Spleen (tissue), 11 donors: ENCODE results near the gene C11orf86. TPM values are rescaled to one million over a fixed set of nuclear protein-coding genes. Genes with fewer than 3 reads are reported as not detected.
A peak's percentile ranks its signal among the peaks of the same experiment; 100 is the strongest.

Experiments
- DNase-seq: peaks from one replicate; pipeline ENCODE4 v3.0.0-alpha.2; 2020
- H3K27ac ChIP-seq, 8 donors: fragments of 200-600 bp; sonication (generic) in 7 of 8; 1 replicate in 4 of 8; 2 replicates in 4 of 8; pipeline versions ENCODE4 v1.5.0 to v1.8.0; 2016 to 2021; ENCODE audit warnings: inconsistent platforms in 4 of 8, mild to moderate bottlenecking in 4 of 8, moderate library complexity in 1 of 8
- H3K27me3 ChIP-seq, 7 donors: fragments of 200-600 bp; sonication (generic) in 6 of 7; replicated peaks in 1 of 7; 1 replicate in 4 of 7; 2 replicates in 3 of 7; pipeline versions ENCODE4 v1.5.0 to v1.8.0; 2016 to 2021; ENCODE audit warnings: inconsistent platforms in 3 of 7, mild to moderate bottlenecking in 1 of 7
- H3K36me3 ChIP-seq, 6 donors: fragments of 200-600 bp; sonication (generic) in 5 of 6; 1 replicate in 4 of 6; 2 replicates in 2 of 6; pipeline versions ENCODE4 v1.5.0 to v1.8.0; 2016 to 2021; ENCODE audit warnings: inconsistent platforms in 2 of 6
- H3K4me1 ChIP-seq, 6 donors: fragments of 200-600 bp; sonication (generic) in 5 of 6; 1 replicate in 3 of 6; 2 replicates in 3 of 6; pipeline versions ENCODE4 v1.5.0 to v1.8.0; 2016 to 2021; ENCODE audit warnings: inconsistent platforms in 3 of 6
- H3K4me3 ChIP-seq, 8 donors: fragments of 200-600 bp; sonication (generic) in 7 of 8; 1 replicate in 4 of 8; 2 replicates in 4 of 8; pipeline versions ENCODE4 v1.5.0 to v1.8.0; 2016 to 2021; ENCODE audit warnings: inconsistent platforms in 4 of 8, mild to moderate bottlenecking in 4 of 8, moderate library complexity in 2 of 8
- H3K9me3 ChIP-seq, 8 donors: fragments of 200-600 bp; sonication (generic) in 7 of 8; 1 replicate in 4 of 8; 2 replicates in 4 of 8; pipeline versions ENCODE4 v1.5.0 to v1.8.0; 2016 to 2021; ENCODE audit warnings: inconsistent platforms in 4 of 8
- POLR2A ChIP-seq, 3 donors: fragments of 450-650 bp; IDR thresholded peaks; one replicate each; pipeline ENCODE4 v1.5.1; 2017; ENCODE audit warnings: antibody characterized with exemption in 3 of 3, mild to moderate bottlenecking in 1 of 3
- POLR2AphosphoS5 ChIP-seq, 3 donors: sonication (generic); formaldehyde crosslinking; IDR thresholded peaks; one replicate each; pipeline ENCODE4 v1.5.1; 2017; ENCODE audit warnings: antibody characterized with exemption in 3 of 3
- WGBS, 5 donors: extraction: QIAGEN DNeasy Blood & Tissue Kit in 3 of 5; methylation state at CpG; one replicate each; pipeline versions ENCODE4 v1.1.5 to v1.1.7; 2013 to 2018; 5-methylcytosine and 5-hydroxymethylcytosine counted together
- intact Hi-C: fragments of 100-400 bp; cut with DNase I; formaldehyde crosslinking; loops from one replicate; pipeline ENCODE4 v1.15.0; 2023; ENCODE audit warnings: low total_unique reads
- polyA plus RNA-seq, 3 donors: library from polyadenylated mRNA; stranded (reverse); fragments of 200-250 nt; gene quantifications; one replicate each; pipeline ENCODE4 v1.2.1, GENCODE V29; 2013
- total RNA-seq, 7 donors: library from RNA; depleted of rRNA in 3 of 7; stranded (reverse); fragments of >200 nt in 3 of 7; fragmentation: NEBNext Ultra II Directional in 4 of 7; extraction: Animal tissue kit (Norgen Biotek cat#: 25700) in 4 of 7; gene quantifications; one replicate each; pipeline versions ENCODE4 v1.1.0 to v1.2.1, GENCODE V29; 2016 to 2021
- TF ChIP-seq, protein P1 (sequence below), 11 experiments: fragments of 200-600 bp in 7 of 11; fragments of 450-650 bp in 4 of 11; sonication (generic) in 4 of 11; IDR thresholded peaks in 8 of 11; conservative IDR thresholded peaks in 3 of 11; 1 replicate in 7 of 11; 2 replicates in 4 of 11; pipeline versions ENCODE4 v1.4.0 to v1.8.0; 2016 to 2021; ENCODE audit warnings: antibody characterized with exemption in 11 of 11, inconsistent platforms in 4 of 11, mild to moderate bottlenecking in 1 of 11
- donor health status: healthy with polysubstance abuse.
- donor health status: DM: no; HTN: no; CAD: no; lungs with moderate emphysema.
- donor health status: DM: no; HTN: no; CAD: no.
- donor health status: Bipolar disorder and iron deficiency.
- donor health status: healthy.
- donor health status: DM: no; HTN: no; CAD: no.
- donor health status: DM: yes; HTN: yes; CAD: no.

Gene C11orf86
- total and polyA plus RNA-seq, 10 donors, result 0.13 TPM; not detected in 9

DNA sequence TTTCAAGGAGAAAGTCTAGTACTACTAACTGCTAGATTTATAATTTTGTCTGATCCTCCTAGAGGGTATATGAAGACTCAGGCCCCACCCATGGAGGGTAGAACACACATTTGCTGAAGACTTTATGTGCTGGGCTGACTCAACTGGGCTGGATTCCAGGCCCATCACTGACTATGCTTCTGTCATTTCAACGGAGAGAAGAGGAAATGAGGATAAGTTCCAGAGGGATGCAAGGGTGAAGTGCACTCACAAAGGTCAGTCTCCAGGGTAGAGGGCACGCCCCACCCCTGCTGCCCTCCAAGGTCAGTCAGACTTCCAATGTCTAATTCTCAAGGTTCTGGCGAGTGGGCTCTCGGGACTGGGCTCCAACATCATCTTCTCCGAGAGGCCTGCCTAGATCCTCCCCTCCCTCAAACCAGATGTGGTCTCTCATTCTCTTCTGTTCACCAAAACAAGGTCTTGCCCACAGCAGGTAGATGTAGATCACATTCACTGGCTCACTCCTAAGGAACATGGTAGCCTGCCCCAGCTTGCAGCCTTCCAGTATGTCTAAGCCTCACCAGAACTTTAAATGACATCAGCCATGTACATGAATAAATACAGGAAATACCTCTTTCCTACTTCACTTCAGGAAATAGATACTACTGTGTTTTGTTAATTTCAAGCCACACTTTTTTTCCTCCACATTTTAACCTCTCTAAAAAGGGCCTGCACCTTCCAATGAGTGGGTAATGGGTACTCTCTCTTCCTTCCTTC, 7.3 kb upstream of the C11orf86 start:
- Histone ChIP-seq H3K27ac (peak overlapping the region in 3 of 8 donors; percentile 16 to 20 (median 16)), H3K36me3 (no peaks in the 10 kb centered on the region), H3K27me3 (peaks cover 0 to 17% (median 0%) of the 10 kb centered on the region in 7 donors), H3K9me3 (no peaks in the 10 kb centered on the region), H3K4me3 (no peak overlapping the region), H3K4me1 (peaks cover 0 to 14% (median 0%) of the 10 kb centered on the region in 6 donors)
- WGBS, 5 donors, result 63 to 81% (median 65%) methylated on average over 5 of the region's 5 CpGs
- intact Hi-C loops, result no loop called here
- TF ChIP-seq POLR2AphosphoS5 (IDR thresholded peaks at IDR 0.05), result no peak
- no peak for TF ChIP-seq POLR2A (IDR thresholded peaks at IDR 0.05)
- TF ChIP-seq, protein P1, sequence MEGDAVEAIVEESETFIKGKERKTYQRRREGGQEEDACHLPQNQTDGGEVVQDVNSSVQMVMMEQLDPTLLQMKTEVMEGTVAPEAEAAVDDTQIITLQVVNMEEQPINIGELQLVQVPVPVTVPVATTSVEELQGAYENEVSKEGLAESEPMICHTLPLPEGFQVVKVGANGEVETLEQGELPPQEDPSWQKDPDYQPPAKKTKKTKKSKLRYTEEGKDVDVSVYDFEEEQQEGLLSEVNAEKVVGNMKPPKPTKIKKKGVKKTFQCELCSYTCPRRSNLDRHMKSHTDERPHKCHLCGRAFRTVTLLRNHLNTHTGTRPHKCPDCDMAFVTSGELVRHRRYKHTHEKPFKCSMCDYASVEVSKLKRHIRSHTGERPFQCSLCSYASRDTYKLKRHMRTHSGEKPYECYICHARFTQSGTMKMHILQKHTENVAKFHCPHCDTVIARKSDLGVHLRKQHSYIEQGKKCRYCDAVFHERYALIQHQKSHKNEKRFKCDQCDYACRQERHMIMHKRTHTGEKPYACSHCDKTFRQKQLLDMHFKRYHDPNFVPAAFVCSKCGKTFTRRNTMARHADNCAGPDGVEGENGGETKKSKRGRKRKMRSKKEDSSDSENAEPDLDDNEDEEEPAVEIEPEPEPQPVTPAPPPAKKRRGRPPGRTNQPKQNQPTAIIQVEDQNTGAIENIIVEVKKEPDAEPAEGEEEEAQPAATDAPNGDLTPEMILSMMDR (IDR thresholded peaks at IDR 0.05 in 8 of 11, conservative IDR thresholded peaks at IDR 0.05 in 3 of 11), result no peak
- DNase-seq, result no peak

DNA sequence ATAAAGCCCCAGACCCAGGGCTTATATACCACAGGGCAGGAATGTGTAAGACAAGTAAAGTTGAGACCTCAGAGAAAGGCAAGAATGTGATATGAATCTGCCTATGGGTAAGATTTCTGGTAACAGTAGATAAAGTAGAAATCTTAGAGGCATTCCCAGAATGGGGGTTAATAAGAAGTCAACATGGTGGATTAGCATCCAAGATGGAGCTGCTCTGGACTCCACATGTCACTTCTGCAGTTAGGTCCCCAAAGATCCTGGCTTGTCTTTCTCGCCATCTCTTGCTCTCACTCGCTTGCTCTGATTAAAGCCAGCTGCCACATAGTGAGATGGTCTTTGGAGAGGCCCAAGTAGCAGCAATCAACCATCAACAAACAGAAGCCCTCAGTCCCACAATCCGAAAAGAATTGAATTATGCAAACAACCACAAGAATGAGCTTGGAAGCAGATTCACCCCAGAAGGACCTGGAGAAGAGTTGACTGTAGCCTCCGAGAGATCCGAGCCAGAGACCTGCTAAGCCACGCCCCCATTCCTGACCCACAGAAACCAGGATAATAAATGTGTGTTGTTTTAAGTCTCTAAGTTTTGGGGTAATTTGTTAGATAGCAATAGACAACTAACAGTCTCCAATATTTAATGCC, 5.4 kb upstream of the C11orf86 start:
- no peak for TF ChIP-seq POLR2AphosphoS5 (IDR thresholded peaks at IDR 0.05)
- TF ChIP-seq, protein P1 (IDR thresholded peaks at IDR 0.05 in 8 of 11, conservative IDR thresholded peaks at IDR 0.05 in 3 of 11), result no peak
- no peak for TF ChIP-seq POLR2A (IDR thresholded peaks at IDR 0.05)
- H3K4me1 ChIP-seq, result peaks cover 0 to 14% (median 0%) of the 10 kb centered on the region in 6 donors
- H3K4me3 ChIP-seq, result no peak overlapping the region
- WGBS, 5 donors, result 88 to 95% (median 90%) methylated on average over 6 of the region's 6 CpGs
- peaks cover 0 to 22% (median 0%) of the 10 kb centered on the region in 7 donors for H3K27me3 ChIP-seq
- no peaks in the 10 kb centered on the region for H3K36me3 ChIP-seq
- no peak overlapping the region for H3K27ac ChIP-seq
- no peak for DNase-seq
- H3K9me3 ChIP-seq, result no peaks in the 10 kb centered on the region
- intact Hi-C loops, result no loop called here

DNA sequence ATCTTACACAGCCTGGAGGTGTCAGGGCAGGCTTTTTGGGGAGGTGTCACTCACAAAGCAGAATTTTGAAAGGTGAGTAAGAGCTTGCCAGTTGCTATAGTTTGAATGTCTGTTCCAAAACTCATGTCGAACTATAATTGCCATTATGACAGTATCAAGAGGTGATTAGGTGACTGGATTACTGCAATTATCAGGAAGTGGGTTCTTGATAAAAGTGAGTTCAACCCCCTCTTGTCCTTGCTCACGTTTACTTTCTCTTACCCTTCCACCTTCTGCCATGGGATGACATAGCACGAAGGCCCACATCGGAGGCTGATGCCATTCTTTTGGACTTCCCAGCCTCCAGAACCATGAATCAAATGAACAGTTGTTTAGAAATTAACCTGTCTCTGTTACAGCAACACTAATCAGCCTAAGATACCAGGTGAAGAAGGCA, 4.7 kb upstream of the C11orf86 start:
- TF ChIP-seq POLR2AphosphoS5 (IDR thresholded peaks at IDR 0.05) (no peak), POLR2A (IDR thresholded peaks at IDR 0.05) (no peak)
- TF ChIP-seq, protein P1 (IDR thresholded peaks at IDR 0.05 in 8 of 11, conservative IDR thresholded peaks at IDR 0.05 in 3 of 11), result no peak
- no peaks in the 10 kb centered on the region for H3K36me3 ChIP-seq
- 73 to 90% (median 81%) methylated on average over 4 of the region's 4 CpGs for WGBS, 5 donors
- no peak for DNase-seq
- intact Hi-C loops, result no loop called here
- no peak overlapping the region for H3K4me3 ChIP-seq
- peaks cover 0 to 25% (median 0%) of the 10 kb centered on the region in 7 donors for H3K27me3 ChIP-seq
- H3K4me1 ChIP-seq, result peaks cover 0 to 14% (median 0%) of the 10 kb centered on the region in 6 donors
- peak overlapping the region in 1 of 8 donors; percentile 40 for H3K27ac ChIP-seq
- no peaks in the 10 kb centered on the region for H3K9me3 ChIP-seq
